Stimulated activated CD4-positive, alpha-beta T cell treated with anti-CD3 and anti-CD28 coated beads, Interleukin-15, amount 100 ng/mL, for 24 hours (primary cell): ENCODE data around the gene TAS2R13.

ENCODE experiments used
- DNase-seq: peaks from one replicate; pipeline ENCODE4 v3.0.0-alpha.2; 2020

TAS2R13 gene, protein sequence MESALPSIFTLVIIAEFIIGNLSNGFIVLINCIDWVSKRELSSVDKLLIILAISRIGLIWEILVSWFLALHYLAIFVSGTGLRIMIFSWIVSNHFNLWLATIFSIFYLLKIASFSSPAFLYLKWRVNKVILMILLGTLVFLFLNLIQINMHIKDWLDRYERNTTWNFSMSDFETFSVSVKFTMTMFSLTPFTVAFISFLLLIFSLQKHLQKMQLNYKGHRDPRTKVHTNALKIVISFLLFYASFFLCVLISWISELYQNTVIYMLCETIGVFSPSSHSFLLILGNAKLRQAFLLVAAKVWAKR

GRCh38 chr12:10909462-10909861 is at the start of gene TAS2R13:
TAS2R13 (minus strand) TSS chr12:10909562; CDS start chr12:10909298, 264 bp downstream.
- no peak for DNase-seq

DNA sequence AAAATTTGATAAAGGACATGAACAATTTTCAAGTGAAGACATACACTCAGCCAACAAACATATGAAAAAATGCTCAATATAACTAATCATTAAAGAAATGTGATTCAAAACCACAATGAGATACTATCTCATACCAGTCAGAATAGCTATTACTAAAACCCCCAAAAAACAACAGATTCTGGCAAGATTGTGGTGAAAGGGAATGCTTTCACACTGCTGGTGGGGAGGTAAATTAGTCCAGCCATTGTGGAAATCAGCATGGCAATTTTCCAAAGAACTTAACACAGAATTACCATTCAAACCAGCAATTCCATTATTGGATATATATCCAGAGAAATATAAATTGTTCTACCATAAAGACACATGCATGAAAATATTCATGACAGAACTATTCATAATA is 48.4 kb upstream of the TAS2R13 start:
- DNase-seq: no peak

DNA sequence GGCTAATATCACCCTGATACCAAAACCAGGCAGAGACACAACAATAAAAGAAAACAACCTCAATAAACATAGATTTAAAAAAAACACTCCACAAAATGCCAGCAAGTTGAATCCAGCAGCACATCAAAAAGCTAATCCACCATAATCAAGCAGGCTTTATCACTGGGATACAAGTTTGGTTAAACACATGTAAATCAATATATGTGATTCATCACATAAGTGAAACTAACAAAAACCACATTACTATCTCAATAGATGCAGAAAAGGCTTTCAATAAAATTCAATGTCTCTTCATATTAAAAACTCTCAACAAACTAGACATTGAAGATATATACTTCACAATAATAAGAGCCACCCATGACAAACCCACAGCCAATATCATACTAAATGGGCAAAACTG is 46.7 kb upstream of the TAS2R13 start:
- no peak for DNase-seq

DNA sequence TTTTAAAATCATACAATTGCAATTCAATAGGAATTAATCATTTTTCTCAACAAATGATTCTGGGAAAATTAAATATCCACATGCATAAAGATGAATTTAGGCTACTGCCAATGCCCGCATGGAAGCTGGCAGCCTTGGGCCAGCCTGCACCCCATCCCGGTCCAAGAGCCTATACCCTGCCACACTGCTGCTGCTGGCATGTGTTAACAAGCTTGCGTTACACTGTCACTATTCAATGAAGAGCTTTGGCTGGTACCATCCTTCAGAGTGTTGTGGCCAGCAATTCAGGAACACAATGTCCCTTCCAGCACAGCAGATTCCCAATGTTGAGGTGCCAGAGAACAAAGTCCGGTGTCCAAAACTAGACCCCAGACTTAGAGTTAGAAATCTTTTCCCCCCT is 43.3 kb upstream of the TAS2R13 start:
- no peak for DNase-seq

GRCh38 chr12:10943167-10943566 is 33.8 kb upstream of the TAS2R13 start:
- DNase-seq: no peak

DNA sequence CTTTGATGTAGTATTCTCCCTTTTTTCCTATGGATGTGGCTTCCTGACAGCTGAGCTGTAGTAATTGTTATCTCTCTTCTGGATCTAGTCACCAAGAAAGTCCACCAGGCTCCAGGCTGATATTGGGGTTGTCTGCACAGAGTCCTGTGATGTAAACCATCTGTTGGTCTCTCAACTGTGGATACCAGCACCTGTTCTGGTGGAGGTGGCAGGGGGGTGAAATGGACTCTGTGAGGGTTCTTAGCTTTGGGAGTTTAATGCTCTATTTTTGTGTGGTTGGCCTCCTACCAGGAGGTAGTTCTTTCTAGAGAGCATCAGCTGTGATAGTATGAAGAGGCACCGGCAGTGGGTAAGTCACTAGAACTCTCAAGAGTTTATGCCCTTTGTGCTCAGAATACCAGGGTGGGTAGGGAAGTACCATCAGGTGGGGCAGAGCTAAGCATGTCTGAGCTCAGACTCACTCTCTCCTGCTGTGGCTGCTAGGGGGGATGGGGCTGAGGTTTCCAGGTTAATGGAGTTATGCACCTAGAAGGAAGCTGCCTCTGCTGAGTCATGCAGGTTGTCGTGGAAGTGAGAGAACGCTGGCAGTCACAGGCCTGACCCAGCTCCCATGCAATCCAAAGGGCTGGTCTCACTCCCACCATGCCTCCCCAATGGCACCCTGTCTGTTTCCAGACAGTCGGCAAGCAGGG is 32.7 kb upstream of the TAS2R13 start:
- DNase-seq: no peak

DNA sequence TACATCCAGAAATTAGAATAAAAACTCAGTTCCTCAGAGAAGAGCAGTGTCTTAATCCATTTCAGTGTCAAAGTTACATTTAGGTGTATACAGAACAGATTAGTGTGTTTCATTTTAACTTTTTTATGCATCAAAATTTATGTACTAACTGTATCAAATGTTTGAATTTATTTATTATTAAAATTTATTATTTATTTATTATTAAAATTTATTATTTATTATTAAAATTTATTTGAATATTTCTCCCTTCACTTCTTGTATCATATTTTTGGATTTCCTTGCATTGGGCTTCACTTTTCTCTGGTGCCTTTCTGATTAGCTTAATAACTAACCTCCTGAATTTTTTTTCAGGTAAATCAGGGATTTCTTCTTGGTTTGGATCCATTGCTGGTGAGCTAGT is 32.0 kb upstream of the TAS2R13 start:
- DNase-seq: no peak

GRCh38 chr12:10940389-10940788 is 31.0 kb upstream of the TAS2R13 start:
- no peak for DNase-seq

DNA sequence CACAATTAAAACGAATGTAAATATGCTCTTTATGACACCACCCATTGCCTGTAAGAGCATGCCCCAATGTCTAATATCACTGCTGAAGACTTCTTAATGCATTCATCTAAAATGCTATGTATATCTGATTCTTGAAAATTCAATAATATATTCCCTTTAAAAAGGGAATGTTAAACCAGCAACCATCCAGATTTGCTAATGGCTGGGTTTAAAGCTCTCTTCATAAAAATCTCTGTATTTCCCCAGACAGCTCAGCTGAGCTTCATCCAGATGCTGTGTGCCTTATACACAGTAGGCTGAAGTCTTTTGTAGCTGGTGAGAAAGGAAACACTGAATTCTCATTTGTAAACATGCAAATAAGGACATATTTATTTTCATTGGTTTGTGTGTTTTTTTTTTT is 29.8 kb upstream of the TAS2R13 start, which contains the start of gene TAS2R14:
Gene TAS2R14, minus strand, starts transcription at position 101 of the 400 bp plus-strand sequence. Its CDS starts 56 bp downstream, at position 45.
- DNase-seq: no peak

DNA sequence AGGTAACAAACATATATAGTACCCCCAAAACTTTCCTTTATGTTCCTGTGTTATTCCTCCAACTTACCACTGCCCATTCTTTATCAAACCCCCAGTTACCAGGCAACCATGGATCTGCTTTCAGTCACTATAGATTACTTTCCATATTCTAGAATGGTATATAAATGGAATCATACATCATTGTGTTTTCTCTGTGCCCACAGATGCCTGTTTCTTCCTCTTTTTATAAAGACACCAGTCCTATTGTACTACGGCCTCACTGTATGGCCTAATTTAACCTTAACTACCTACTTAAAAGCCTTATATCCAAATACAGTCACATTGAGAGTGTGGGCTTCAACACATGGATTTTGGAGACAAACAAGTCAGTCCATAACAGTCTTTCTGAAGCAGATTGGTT is 27.1 kb upstream of the TAS2R13 start:
- DNase-seq: no peak

- DNase-seq: no peak
Observed at GRCh38 chr12:10928746-10929286, 19.5 kb upstream of the TAS2R13 start, which contains the start of gene PRH2. PRH2 (plus strand) TSS chr12:10929236; CDS start chr12:10929274, 38 bp downstream.

GRCh38 chr12:10926269-10926668 is 16.9 kb upstream of the TAS2R13 start:
- DNase-seq: no peak

DNA sequence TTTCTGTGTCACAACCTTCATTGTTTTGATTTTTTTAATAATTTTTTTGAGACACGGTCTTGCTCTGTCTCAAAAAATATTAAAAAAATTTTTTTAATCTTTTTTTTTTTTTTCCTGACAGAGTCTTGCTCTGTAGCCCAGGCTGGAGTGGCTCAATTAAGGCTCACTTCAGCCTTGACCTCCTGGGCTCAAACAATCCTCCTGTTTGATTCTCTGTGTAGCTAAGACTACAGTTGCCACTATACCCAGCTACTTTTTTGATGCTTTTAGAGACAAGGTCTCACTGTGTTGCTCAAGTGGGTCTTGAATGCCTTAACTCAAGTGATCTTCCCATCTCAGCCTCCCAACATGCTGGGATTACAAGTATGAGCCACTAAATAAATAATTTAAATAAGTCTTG is 10.4 kb upstream of the TAS2R13 start:
- no peak for DNase-seq

- DNase-seq: no peak
Observed at GRCh38 chr12:10910380-10910779, 1.0 kb upstream of the TAS2R13 start.

GRCh38 chr12:10904686-10905085 is 4.7 kb downstream of the TAS2R13 start:
- no peak for DNase-seq

DNA sequence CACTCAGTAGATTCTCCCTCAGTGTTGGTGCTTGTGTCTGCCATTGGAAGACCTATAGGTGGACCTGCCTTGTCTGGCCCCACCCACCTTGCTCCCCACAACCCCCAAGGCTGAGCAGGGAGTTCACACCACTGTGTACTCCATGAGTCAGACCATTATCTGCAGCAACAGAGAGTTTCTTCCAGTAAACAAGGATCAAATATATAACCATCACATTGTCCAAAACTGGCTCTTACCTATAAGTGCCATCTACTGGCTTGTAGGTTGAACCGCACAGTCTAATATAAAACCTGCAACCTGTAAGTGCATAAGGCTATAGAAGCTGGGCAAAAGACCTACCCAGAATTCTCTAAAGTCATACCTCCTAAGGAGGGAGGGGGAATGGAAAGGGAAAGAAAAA is 7.9 kb downstream of the TAS2R13 start:
- no peak for DNase-seq

DNA sequence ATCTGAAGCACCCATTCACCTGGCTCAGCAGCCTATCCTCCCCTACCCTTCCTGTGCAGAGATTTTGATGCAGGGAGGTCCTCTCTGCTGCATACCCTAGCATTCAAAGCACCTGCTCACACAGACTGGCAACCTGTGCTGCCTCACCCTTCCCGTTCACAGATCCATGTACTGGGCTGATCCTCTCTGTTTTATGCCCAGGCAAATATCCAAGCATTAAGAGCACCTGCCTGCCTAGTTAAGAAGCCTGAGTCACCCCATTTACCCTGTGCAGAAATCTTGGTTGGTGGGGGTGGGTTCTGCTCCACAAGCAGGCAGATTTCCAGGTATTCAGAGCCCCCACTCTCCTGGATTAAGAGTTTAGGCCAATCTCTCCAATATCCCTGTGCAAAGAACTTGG is 8.4 kb downstream of the TAS2R13 start:
- DNase-seq: no peak

DNA sequence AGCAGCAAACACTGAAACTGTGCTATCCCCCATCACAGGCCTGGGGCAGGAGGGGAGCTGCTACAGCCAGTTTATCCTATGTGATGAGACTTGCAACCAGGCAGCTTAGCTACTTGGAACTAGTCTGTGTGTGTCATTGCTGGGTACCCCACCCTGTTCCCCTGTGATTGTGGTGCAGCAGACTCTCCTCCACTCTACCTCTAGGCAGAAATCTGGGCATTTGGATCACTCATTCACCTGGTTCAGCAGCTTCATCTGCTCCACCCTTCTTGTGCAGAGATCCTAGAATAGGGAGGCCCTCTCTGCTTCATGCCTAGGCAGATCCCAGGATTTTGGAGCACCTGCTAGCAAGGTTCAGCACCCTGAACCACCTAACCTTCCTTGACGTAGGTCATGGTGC is 8.8 kb downstream of the TAS2R13 start:
- DNase-seq: no peak

DNA sequence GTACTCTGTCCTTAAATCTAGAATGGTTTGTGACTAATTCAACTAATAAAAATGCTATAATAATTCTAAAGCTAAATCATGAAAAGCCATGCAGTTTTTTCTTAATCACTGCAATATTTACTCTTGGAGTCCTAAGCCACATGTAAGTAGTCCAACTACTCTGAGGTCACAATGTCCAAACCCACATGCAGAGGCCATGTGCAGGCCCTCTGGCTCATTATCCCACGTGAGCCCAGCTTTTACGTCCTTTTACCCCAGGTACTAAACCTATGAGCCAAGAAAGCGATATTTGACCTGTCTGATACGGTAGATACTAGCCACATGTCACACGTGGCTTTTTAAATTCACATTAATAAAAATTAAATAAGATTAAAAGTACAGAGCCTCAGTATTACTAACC is 12.5 kb downstream of the TAS2R13 start:
- DNase-seq: no peak

- no peak for DNase-seq
Observed at GRCh38 chr12:10891937-10892336, 17.4 kb downstream of the TAS2R13 start.

DNA sequence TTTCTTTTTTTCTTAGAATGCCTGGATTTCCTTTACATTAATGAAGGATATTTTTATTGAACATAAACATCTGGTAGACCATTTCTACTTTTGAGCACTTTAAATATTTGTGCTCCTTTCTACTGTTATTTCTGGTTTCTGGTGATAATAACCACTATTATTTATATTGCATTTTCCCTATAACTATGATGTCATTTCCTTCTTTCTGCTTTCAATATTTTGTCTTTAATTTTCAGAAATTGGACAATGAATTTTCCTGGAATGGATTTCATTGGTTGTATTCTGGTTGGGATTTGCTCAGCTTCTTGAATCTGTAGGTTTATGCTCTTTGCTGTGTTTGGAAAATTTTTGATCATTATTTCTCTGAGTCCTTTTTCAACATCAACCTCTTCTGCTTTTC is 20.1 kb downstream of the TAS2R13 start:
- no peak for DNase-seq

DNA sequence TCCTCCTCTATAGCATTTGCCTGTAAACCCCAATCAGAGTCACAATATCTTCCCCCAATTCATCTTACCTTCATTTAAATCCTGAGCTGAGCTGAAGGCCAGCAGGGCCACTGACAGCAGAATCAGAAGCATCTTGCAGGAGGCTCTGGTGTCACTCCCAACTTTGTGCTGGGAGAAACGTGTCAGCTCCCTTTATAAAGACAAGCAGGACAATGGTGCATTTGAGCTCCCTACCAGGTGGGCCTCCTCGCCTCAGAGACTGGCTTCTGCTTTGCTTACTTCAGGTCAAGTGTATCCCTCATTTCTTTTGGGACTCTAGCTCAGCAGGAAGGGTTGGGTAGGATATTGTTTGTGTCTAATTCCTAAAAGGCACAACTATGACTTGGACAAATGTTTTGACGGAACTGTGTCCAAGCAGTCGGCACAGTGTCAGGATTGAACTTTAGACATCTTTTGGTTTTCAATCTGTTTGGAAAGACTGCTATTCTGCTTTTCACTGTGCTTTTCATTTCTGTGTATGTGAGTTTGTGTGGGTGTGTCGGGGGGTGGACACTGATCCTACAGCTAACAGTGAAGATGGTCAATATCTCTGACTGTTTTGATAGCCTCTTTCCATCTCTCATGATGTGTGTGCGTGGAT is 25.2 kb downstream of the TAS2R13 start, which contains the start of gene PRH1:
Gene PRH1, minus strand, starts transcription at position 170 of the 640 bp plus-strand sequence. Its CDS starts 38 bp downstream, at position 132.
- DNase-seq: no peak

- no peak for DNase-seq
Observed at GRCh38 chr12:10873378-10873777, 36.0 kb downstream of the TAS2R13 start.

DNA sequence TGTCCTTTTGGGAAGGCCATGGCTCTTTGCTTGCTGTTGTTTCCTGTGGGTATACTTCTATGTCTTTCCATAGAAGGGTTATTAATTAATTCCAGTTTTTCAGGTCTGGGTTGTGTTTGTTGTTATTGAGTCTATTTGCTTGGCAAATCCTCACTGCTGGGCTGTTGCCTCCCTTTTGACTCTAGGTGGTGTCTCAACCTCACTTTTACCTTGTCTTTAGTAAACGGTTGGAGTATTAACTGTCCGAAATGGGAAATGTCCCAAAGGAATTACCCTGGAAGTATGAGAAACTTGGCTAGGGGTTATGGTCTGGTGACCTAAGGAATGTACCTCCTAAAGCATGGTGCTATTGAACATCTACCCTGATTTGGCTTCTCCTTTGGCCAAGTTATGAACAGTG is 42.0 kb downstream of the TAS2R13 start:
- DNase-seq: no peak
